CD8-positive, alpha-beta memory T cell (primary cell): ENCODE results near the gene JSRP1. TPM values are rescaled to one million over a fixed set of nuclear protein-coding genes. Genes with fewer than 3 reads are reported as not detected.
A peak's percentile ranks its signal among the peaks of the same experiment; 100 is the strongest.

Source experiments
- CTCF ChIA-PET: fragments of 350-600 bp; sonication (Branson Sonifier 250); formaldehyde crosslinking; loops from one replicate; lab custom pipeline; 2021; ENCODE audit warnings: antibody characterized with exemption; lab: Charles Lee
- POLR2A ChIA-PET: fragments of 350-600 bp; sonication (Branson Sonifier 250); formaldehyde crosslinking; loops from one replicate; lab custom pipeline; 2021; ENCODE audit warnings: antibody characterized with exemption; lab: Charles Lee
- DNase-seq, 5 donors: peaks; one replicate each; pipeline versions ENCODE4 v3.0.0 to v3.0.0-alpha.2; 2020 to 2022; ENCODE audit warnings: mixed read lengths in 1 of 5
- H3K27ac ChIP-seq: one replicate; pipeline ENCODE4 v1.7.0; 2013; ENCODE audit warnings: low read depth, mild to moderate bottlenecking, low read length, moderate library complexity
- H3K27me3 ChIP-seq: 2 replicates; pipeline ENCODE4 v1.7.0; 2013; ENCODE audit warnings: low read length, mild to moderate bottlenecking; ENCODE audit not compliant: insufficient read depth, poor library complexity, severe bottlenecking
- H3K36me3 ChIP-seq: 2 replicates; pipeline ENCODE4 v1.7.0; 2013; ENCODE audit warnings: mild to moderate bottlenecking, low read length, moderate library complexity; ENCODE audit not compliant: insufficient read depth
- H3K4me1 ChIP-seq: 2 replicates; pipeline ENCODE4 v1.7.0; 2013; ENCODE audit warnings: mild to moderate bottlenecking, low read length, moderate library complexity; ENCODE audit not compliant: insufficient read depth
- H3K4me3 ChIP-seq: 2 replicates; pipeline ENCODE4 v1.7.0; 2013; ENCODE audit warnings: mild to moderate bottlenecking, low read length
- H3K9me3 ChIP-seq: 2 replicates; pipeline ENCODE4 v1.7.0; 2013; ENCODE audit warnings: mild to moderate bottlenecking, low read length
- H3K27ac Mint-ChIP-seq, 8 donors: one replicate each; pipeline ENCODE4 v1.8.0; 2020 to 2021; ENCODE audit warnings: mixed read lengths in 8 of 8, mild to moderate bottlenecking in 6 of 8, inconsistent platforms in 3 of 8, moderate library complexity in 3 of 8
- H3K27me3 Mint-ChIP-seq, 2 donors: one replicate each; pipeline ENCODE4 v1.8.0; 2020 to 2021; ENCODE audit warnings: mixed read lengths in 2 of 2, mild to moderate bottlenecking in 1 of 2, moderate library complexity in 1 of 2
- H3K36me3 Mint-ChIP-seq, 3 donors: one replicate each; pipeline ENCODE4 v1.8.0; 2020 to 2021; ENCODE audit warnings: mixed read lengths in 3 of 3, inconsistent platforms in 1 of 3, mild to moderate bottlenecking in 1 of 3
- H3K4me1 Mint-ChIP-seq, 3 donors: one replicate each; pipeline ENCODE4 v1.8.0; 2020 to 2021; ENCODE audit warnings: mixed read lengths in 3 of 3, inconsistent platforms in 1 of 3, mild to moderate bottlenecking in 1 of 3
- H3K4me3 Mint-ChIP-seq, 7 donors: one replicate each; pipeline ENCODE4 v1.8.0; 2020 to 2021; ENCODE audit warnings: mixed read lengths in 7 of 7, mild to moderate bottlenecking in 6 of 7, moderate library complexity in 4 of 7, inconsistent platforms in 2 of 7
- H3K9me3 Mint-ChIP-seq, 5 donors: one replicate each; pipeline ENCODE4 v1.8.0; 2020 to 2022; ENCODE audit warnings: mixed read lengths in 5 of 5, mild to moderate bottlenecking in 3 of 5, moderate library complexity in 2 of 5, inconsistent platforms in 1 of 5
- polyA plus RNA-seq: library from polyadenylated mRNA; unstranded; fragments of 300-500 nt; fragmentation: Illumina TruSeq; gene quantifications from one replicate; pipeline ENCODE4 v1.2.3, GENCODE V29; 2021
- total RNA-seq, 2 experiments: library from RNA; stranded (reverse); gene quantifications; one replicate each; pipeline ENCODE4 v1.2.3, GENCODE V29; 2021

The JSRP1 gene
- total and polyA plus RNA-seq, 3 experiments from 2014 or later: 0.73 to 1.0 (median 0.91) TPM

DNA sequence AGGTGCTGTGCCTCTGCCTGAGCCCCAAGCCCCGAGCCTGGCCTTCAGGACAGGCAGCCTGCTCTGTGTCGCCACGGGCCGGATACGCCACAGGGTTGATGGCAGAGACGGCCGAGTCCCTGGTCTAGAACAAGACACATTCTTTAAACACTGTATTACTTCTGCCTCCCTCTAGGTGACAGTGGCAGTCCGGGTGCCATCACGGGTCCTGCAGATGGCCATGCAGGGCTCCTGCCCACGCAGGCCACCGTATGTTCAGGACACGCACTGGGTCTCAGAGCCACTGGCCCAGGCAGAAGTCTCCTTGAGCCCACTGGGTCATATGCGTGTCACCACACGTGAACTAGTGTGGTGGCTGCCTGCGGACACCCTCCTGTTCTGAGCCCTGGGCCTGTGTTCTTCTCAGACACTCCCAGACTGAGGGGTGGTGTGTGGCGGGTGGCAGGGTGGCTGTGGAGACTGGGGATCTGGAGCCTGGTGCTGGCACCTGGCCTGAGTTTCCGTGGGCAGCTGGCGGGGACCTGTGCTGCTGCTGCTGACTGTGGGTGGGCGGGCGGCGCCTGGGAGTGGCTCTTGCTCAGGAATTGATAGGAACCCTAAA, 24.5 kb downstream of the JSRP1 start:
- Mint-ChIP-seq H3K4me1 (peaks cover 17 to 34% (median 19%) of the 10 kb centered on the region in 3 donors), H3K27me3 (peaks cover 0 to 5% of the 10 kb centered on the region in 2 donors), H3K4me3 (no peak overlapping the region), H3K9me3 (no peaks in the 10 kb centered on the region), H3K36me3 (peaks cover 0 to 67% (median 4%) of the 10 kb centered on the region in 3 donors), H3K27ac (peak overlapping the region in 2 of 8 donors; percentile 11 to 65)
- ChIA-PET POLR2A (no interaction called here), CTCF (no interaction called here)
- peaks cover 6% of the 10 kb centered on the region for H3K36me3 ChIP-seq
- H3K4me3 ChIP-seq: no peak overlapping the region
- DNase-seq: no peak
- H3K27ac ChIP-seq: no peak overlapping the region
- no peaks in the 10 kb centered on the region for H3K27me3 ChIP-seq
- H3K4me1 ChIP-seq: peaks cover 15% of the 10 kb centered on the region
- H3K9me3 ChIP-seq: no peaks in the 10 kb centered on the region

- Mint-ChIP-seq H3K27ac (peak overlapping the region in 2 of 8 donors; percentile 65 to 71), H3K27me3 (no peaks in the 10 kb centered on the region), H3K4me3 (peak overlapping the region in 1 of 7 donors; percentile 72), H3K36me3 (peaks cover 0 to 67% (median 2%) of the 10 kb centered on the region in 3 donors), H3K4me1 (peaks cover 12 to 28% (median 13%) of the 10 kb centered on the region in 3 donors), H3K9me3 (no peaks in the 10 kb centered on the region)
- Histone ChIP-seq H3K9me3 (no peaks in the 10 kb centered on the region), H3K4me1 (peaks cover 15% of the 10 kb centered on the region), H3K36me3 (peaks cover 6% of the 10 kb centered on the region), H3K4me3 (no peak overlapping the region), H3K27me3 (no peaks in the 10 kb centered on the region), H3K27ac (no peak overlapping the region)
- no peak for DNase-seq
- ChIA-PET CTCF (interaction anchor here (1.4 kb wide), 1 partner anchor 84 kb away, joined by 4 read pairs; no protein-coding TSS in a partner anchor), POLR2A (no interaction called here)
These were observed 25.2 kb downstream of the JSRP1 start for GRCh38 chr19:2230807-2231533.

DNA sequence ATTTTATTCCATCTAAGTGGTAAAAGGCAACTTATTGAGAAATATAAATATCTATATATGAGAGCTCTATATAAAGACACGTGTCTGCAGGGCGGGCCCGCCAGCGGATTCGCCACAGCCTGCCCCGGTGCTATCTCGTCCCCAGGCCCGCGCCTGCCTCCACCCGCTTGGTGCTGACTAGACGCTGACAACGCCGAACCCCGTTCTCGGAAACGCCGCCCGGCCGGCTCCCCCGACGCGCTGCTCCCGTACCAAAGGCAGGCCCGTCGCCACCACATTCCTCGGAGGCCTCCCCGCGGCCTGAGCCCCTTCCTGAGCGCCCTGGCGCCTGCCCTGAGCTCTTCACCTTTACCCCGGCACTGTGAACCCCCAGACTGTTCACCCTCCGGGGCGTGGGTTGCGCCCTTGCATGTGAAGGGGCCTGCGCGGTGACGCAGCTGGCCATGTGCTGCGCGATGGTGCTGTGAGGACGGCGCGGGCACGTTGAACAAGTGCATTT, 26.1 kb downstream of the JSRP1 start:
- Histone ChIP-seq H3K9me3 (no peaks in the 10 kb centered on the region), H3K4me3 (no peak overlapping the region), H3K27ac (no peak overlapping the region), H3K27me3 (no peaks in the 10 kb centered on the region), H3K36me3 (peaks cover 9% of the 10 kb centered on the region), H3K4me1 (peaks cover 11% of the 10 kb centered on the region)
- ChIA-PET POLR2A (interaction anchor here (0.5 kb wide), 1 partner anchor 28 kb away, joined by 3 read pairs; no protein-coding TSS in a partner anchor), CTCF (interaction anchor here (1.4 kb wide), 1 partner anchor 85 kb away, joined by 4 read pairs; no protein-coding TSS in a partner anchor)
- no peak for DNase-seq
- Mint-ChIP-seq H3K4me1 (peaks cover 7 to 23% (median 9%) of the 10 kb centered on the region in 3 donors), H3K36me3 (peaks cover 0 to 70% (median 2%) of the 10 kb centered on the region in 3 donors), H3K9me3 (no peaks in the 10 kb centered on the region), H3K4me3 (peak overlapping the region in 1 of 7 donors; percentile 72), H3K27me3 (no peaks in the 10 kb centered on the region), H3K27ac (peak overlapping the region in 3 of 8 donors; percentile 36 to 71 (median 43))

- Mint-ChIP-seq H3K27me3 (no peaks in the 10 kb centered on the region), H3K36me3 (peaks cover 0 to 74% (median 2%) of the 10 kb centered on the region in 3 donors), H3K4me1 (peaks cover 7 to 21% (median 10%) of the 10 kb centered on the region in 3 donors), H3K27ac (peak overlapping the region in 1 of 8 donors; percentile 54), H3K4me3 (no peak overlapping the region), H3K9me3 (no peaks in the 10 kb centered on the region)
- POLR2A ChIA-PET: interaction anchor here (0.5 to 0.6 kb wide), 2 partner anchors 29 to 66 kb away, joined by 3 to 7 read pairs; partner anchors contain the start of gene DOT1L
- CTCF ChIA-PET: interaction anchor here (1.4 kb wide), 1 partner anchor 86 kb away, joined by 4 read pairs; no protein-coding TSS in a partner anchor
- Histone ChIP-seq H3K9me3 (no peaks in the 10 kb centered on the region), H3K4me1 (peaks cover 8% of the 10 kb centered on the region), H3K27ac (no peak overlapping the region), H3K36me3 (peaks cover 11% of the 10 kb centered on the region), H3K4me3 (no peak overlapping the region), H3K27me3 (no peaks in the 10 kb centered on the region)
- no peak for DNase-seq
These were observed 26.8 kb downstream of the JSRP1 start for GRCh38 chr19:2229103-2230032.

DNA sequence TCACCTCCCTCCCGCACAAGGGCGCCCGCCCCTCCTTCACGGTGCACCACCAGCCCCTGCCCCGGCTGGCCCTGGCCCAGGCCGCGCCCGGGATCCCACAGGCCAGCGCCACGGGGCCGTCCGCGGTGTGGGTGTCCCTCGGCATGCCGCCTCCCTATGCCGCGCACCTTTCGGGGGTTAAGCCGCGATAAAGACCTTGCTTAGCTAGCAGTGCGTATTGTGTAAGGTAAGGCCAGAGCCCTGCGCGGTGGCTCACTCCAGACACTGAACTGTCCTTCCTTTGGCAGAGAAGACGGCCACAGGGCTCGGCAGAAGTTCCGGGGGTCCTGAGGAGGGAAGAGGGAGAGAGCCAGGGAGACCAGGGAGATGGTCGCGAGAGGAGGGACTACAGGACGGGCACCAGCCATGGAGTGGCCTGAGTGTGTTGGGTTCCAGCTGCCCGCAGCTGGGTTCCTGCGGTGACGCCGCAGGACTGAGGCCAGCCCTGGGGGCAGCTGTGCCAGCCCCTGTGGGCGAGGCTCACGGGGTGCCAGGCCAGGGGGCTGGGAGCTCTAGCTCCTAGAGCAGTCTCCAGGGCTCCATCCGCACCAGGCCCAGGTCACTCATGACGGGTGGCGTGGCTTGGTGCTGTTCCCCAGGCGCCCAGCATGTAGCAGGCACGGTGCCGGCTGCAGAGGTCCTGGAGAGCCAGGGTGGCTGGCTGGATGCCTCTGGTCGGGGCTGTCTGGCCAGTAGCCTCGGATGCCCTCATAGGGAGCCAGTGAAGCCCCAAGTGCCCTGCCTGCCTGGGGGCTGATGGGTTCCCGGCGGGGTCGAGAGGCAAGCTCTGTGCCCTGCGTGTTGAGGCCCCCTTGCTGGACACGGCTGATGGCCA, 27.8 kb downstream of the JSRP1 start:
- CTCF ChIA-PET: no interaction called here
- POLR2A ChIA-PET: no interaction called here

GRCh38 chr19:2227415-2228156, 28.6 kb downstream of the JSRP1 start:
- H3K27ac Mint-ChIP-seq: no peak overlapping the region
- Histone ChIP-seq H3K27me3 (no peaks in the 10 kb centered on the region), H3K27ac (no peak overlapping the region), H3K36me3 (peaks cover 5% of the 10 kb centered on the region), H3K4me3 (no peak overlapping the region), H3K4me1 (no peaks in the 10 kb centered on the region), H3K9me3 (no peaks in the 10 kb centered on the region)
- no peaks in the 10 kb centered on the region for H3K9me3 Mint-ChIP-seq
- ChIA-PET CTCF (interaction anchor here (0.8 kb wide), 1 partner anchor 12 kb away, joined by 3 read pairs; no protein-coding TSS in a partner anchor), POLR2A (no interaction called here)
- no peaks in the 10 kb centered on the region for H3K27me3 Mint-ChIP-seq
- H3K36me3 Mint-ChIP-seq: peaks cover 0 to 66% (median 0%) of the 10 kb centered on the region in 3 donors
- no peak overlapping the region for H3K4me3 Mint-ChIP-seq
- no peak for DNase-seq
- H3K4me1 Mint-ChIP-seq: peaks cover 11 to 17% (median 12%) of the 10 kb centered on the region in 3 donors

More for the DNA sequence above, 27.8 kb downstream of the JSRP1 start:
- Histone ChIP-seq H3K27me3 (no peaks in the 10 kb centered on the region), H3K9me3 (no peaks in the 10 kb centered on the region), H3K27ac (no peak overlapping the region), H3K36me3 (peaks cover 5% of the 10 kb centered on the region), H3K4me3 (no peak overlapping the region), H3K4me1 (no peaks in the 10 kb centered on the region)
- H3K27me3 Mint-ChIP-seq: no peaks in the 10 kb centered on the region
- H3K36me3 Mint-ChIP-seq: peaks cover 0 to 73% (median 0%) of the 10 kb centered on the region in 3 donors
- peaks cover 11 to 21% (median 12%) of the 10 kb centered on the region in 3 donors for H3K4me1 Mint-ChIP-seq
- no peaks in the 10 kb centered on the region for H3K9me3 Mint-ChIP-seq
- no peak overlapping the region for H3K4me3 Mint-ChIP-seq
- peak overlapping the region in 2 of 8 donors; percentile 41 to 54 for H3K27ac Mint-ChIP-seq
- DNase-seq: no peak
